Stromal cell of bone marrow (primary cell): ENCODE measurements around the gene ME3.

Experiments used
- DNase-seq: peaks from one replicate; pipeline ENCODE4 v3.0.0-alpha.2; 2012; ENCODE audit warnings: low read depth

Gene ME3

DNA sequence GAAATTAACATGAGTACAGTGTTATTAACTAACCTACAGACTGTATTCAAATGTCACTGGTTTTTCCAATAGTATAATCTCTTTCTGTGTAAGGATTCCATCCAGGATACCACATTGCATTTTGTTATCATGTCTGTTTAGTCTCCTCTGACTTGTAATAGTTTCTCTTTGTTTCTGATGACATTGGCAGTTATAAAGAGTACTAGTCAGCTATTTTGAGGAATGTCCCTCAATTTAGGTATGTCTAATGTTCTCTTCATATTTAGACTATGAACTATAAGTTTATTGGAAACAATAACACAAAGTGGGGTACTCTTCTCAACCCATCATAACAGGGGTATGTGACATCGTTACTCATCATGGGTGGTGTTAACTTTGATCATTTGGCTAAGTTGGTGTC lies 20.3 kb upstream of the ME3 start:
- no peak for DNase-seq

DNA sequence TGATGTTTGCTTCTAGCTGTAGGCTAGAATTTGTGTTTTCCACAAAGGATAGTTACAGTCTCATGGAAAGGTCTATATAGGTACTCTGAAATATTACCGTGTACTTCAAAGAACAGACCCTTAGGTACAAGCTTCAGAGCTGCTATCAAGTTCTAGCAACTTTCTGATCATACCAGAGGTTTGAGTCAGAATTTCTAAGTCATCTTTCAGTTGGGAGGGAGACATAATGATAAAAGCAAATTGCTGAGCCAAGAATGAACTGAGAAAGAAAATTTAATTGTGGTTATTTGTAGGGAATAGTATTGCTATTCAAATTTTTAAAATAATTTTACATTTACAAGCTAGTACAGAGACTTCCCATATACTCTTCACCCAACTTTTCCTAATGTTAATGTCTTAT lies 19.9 kb upstream of the ME3 start:
- DNase-seq = no peak

DNA sequence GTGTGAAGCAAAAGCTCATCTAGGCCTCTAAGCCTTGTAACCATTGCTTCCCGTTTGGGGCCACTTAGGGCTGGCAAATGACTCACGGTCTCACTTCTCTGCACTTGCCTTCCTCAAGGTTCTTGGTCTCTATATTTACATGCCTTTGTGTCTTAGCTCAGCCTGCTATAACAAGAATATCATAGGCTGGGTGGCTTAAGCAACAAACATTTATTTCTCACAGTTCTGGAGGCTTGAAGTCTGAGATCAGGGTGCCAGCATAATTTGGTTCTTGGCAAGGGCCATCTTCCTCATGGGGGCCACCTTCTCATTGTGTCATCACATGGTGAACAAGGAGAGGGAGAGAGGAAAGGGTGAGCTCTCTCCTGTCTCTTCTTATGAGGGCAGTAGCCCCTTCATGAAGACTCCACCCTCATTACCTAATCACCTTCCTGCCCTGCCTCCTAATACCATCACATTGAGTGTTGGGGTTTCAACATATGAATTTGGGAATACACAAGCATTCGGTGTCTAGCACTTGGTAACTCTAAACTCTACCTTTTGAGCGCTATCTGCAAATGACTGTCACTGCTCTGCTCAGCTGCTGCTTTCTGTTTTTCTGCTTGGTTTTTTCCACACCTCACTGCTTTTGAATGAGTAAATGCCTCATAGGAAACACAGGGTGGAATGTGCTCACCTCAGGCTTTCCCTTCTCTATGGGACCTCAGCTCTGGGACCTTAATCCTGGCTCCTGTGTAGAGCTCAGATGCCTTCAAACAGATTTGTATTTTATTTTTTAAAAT lies 16.2 kb upstream of the ME3 start:
- no peak for DNase-seq

DNA sequence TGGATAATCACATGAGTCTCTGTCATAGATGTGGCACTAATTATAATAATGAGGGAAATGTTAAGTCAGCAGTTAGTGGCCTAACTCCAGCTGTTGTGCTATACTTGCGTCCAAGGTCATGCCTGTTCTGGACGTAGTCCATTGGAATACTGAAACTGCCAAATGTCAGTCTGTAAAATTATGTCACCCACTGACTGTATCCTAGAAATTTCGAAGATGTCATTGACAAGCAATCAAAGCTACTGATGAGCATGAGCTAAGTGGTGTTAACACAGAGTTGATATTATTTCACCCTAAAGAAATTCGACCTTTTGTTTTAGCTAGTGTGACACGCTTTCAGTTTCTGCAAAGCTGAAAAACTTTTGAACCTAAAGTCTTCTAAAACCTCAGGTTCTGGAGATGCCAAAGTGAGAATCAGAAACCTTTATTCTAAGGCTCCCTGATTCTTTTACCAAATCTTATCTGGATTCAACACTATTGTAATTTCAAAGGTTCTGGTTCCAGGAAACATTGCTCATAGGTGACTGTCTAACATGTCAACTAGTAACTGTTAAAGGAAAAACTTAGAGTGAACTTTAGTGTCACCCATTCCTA lies 14.9 kb upstream of the ME3 start:
- no peak for DNase-seq

DNA sequence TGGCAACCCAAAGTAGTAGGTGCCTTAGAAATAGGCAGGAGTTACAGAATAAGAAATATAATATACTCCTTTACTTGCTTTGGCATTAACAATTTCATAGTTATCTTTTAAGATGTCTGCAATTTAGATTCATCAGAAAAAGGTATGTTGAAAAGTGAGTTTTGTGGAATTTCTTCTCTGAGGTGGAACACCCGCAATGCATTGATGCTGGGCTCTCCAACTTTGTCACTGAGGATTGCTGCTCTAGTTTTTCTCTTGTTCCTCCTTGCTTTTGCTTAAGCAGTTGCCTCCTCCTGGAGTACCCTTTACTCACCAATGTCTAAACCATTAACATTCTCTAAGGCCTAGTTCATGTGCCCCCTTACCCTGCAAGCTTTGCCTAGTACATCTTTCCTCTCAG lies 14.1 kb upstream of the ME3 start:
- no peak for DNase-seq

DNA sequence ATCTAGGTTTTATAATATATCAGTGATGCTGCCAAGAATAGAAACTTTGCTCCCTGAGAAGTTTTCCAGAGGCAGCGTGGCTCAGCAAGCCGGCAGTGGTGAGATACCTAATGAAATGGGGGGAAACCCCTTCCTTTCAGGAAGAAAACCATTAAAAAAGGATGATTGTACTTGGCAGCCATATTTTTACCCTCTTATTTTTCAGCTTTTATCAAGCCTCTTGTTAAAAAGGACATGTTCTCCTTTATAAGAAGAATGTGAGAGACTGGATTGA lies 9.0 kb upstream of the ME3 start:
- no peak for DNase-seq

DNA sequence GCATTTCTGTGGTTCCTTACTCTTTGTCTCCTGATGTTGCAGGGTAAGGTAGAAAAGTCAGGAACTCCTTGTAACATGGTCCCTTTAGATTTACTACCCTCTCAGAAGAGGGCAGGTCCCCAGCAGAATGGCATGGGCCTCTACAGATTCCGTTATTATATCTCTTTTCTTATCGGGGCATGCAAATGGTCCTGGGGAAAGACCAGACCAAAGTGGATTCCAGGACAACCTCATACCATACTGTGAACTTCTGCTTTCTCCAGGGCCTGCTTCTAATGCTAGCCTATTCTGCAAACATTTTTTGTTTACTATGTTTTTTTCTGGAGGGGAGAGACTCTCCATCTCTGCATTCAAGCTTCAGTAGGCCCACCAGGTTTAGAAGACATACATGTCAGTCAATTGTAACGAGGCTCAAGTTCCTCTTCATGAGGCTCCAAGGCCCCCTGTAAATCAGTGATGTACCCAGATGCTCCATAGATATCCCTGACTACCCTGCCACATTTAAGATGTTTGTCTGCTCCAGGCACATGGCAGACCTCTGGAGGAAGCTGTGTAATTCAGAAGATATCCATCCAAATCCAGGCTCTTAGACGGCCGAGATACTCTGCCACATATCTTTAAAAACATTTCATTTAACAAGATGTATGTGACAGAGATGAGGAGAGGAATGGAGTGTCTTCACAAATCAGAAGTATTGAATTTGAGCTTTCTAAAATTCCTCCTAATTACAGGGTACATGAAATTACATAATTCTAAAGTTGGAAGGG lies 8.5 kb upstream of the ME3 start:
- no peak for DNase-seq

DNA sequence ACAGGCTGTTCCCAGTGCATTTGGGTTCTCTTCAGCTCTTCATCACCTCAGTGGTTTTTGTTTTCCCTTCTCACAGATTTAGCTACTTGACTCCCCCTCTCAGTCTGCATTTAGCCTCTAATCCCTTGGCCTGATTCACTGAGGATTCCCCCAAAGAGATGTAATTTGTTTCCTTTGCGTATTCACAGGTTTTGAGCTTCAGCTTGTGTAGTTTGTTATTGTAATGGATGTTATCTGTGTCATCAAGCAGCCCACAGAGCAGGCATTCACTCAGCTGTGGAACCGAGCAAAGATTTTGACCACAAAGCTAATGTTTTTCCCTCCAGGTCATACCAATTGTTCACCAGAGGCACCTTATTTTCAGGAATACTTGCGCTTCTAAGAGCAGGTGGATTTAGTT lies 6.4 kb upstream of the ME3 start:
- no peak for DNase-seq

DNA sequence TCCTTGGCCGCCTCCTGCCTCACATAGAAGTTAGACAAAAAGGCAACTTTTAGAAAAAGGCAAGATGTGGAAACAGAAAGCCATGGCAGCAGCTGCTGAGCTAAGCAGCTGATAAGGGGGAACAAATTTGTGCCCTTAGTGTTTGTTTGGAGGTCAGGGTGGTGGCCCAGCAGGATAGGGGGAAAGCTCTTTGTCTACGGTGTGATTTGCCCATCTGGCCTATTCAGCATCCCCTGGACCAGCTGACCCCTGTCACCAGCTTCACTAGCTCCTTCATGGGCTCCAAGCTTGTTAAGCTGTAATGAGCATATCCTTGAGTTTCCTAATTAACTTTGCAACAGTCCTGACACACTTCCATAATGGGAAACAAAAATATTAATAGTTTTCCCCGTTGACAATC lies 5.9 kb upstream of the ME3 start:
- no peak for DNase-seq

DNA sequence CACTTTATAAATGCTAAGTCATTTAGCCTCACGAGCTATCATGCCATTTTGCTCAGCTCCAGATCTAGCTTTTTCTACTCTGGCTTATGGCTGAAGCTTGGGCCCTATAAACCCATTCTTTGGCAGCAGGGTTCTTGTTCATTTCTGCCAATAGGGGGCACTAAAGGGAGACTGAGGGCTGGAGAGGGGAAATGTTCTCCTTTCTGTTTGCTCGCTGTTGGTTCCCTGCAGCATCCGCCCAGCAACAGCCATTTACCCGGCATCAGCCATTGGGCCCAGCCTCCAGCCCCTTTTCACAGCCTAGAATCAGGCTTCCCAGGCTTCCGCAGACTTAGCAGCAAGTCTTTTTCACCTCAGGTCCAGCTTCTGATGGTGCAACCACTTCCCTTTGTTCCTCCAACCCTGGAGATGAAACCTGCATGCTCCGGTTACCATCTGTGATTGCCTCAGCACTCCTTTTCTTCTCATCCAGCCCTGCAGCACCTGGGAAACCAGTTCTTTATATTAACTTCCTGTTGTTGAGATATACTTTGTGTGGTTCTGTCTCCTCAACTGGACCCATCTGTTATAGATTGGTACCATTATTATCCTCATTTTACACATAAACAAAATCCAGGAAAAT lies 4.2 kb upstream of the ME3 start:
- no peak for DNase-seq

DNA sequence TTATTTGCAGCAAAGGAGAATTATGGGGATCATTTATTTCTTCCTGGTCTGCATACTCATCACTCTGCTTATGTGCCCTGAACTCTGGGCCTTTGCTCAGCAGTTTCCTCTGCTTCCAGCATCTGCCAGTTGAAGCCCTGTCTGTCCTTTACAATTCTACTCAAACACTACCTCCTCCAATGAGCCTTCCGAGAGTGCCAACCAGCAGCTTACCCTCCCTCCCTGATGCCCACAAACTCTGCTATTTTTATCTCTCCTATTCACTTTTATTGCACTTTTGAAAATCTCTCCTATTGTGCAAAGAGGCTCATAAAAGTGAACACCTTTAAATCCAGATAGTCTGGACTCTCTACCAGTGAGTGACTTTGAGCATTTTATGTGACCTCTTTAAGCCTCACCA lies 3.6 kb upstream of the ME3 start:
- DNase-seq = no peak

DNA sequence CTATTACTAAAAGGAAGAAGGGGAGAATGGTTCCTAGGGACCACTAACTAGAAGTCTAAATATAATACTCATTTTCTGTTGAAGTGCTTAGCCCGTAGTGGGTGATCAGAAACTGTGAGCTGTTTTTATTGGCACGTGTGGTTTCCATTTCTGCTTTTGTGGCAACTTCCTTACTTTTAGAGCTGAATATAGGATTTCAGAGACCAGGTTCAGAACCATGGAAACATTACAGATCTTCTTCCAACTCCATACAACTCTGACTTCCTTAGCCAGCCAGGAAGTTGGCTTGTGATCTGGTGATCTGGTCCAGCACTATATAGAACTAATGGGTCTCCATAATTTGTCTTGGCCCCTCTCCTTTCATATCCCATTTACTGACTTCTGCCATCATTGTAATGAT lies 2.6 kb upstream of the ME3 start:
- no peak for DNase-seq

DNA sequence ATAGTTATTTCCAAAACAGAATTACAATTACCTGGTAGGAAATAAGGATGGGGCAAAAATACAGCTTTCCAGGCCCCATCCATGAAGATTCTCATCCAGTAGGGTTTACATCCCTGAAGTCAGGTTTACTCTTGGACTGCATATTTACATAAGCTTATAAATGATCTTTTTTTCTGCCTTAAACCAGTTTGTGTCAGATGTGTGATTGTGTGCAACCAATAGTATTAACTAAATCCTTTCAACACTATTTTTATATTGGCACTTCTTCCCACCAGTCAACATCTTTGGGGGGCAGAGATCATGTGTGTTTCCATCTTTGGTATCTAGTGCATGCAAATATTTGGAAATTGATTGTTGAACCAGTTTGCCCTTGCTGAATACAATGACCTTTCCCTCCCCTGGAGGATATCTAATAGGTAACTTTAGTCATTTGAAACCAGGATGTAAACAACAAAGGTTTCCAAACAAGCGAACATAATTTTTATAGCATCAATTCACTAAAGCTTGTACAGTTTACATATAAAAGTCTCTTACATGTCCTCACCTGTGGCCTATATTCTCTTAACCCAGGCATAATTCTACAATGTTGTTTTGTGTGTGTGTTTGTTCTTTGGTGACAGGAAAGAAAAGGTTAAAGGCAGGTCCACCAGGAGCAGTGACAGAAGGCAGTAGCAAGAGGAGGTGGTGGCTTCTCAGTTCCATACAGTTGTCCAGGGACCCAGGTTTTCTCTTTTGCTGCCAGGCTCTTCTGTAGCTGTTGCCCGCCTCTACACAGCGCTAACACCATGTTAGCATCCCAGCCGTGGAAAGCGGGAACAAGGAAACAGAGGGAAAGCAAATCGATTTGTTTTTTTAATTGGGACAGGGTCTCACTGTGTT lies 1.7 kb upstream of the ME3 start:
- DNase-seq = no peak

DNA sequence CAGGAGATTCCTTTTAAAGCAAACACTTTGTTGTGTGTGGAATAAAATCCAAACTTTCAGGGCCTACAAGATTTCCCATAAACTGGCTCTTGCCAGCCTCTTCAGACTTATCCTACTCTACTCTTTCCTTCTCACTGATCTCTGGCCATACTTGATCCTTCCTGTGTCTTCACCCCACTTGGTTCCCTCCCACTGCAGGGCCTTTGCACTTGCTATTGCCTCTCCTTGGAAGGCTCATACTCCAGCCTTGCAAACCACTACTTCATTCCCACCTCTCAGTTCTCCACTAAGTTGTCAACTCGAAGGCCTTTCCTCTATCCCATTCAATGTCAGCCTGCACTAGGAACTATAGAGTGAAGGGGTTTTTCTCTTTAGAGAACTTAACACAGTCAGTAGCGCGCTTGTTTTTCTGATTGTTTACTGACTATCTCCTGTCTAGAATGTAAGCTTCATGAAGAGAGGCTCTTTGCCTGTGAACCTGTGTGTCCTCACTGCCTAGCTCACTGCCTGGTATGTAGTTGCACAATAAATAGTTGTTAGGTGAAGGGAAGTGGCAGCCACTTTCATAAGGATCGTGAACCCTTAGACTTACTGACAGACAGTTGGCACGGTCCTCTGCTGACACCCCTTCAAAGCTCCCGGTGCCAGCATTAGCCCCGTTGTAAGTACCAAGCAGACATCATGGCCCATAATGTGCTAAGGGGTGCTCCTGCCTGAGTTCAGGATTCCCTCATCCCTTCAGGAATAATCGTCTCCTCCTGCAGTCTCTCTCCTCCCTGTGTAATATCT lies 833 bp upstream of the ME3 start:
- no peak for DNase-seq

DNA sequence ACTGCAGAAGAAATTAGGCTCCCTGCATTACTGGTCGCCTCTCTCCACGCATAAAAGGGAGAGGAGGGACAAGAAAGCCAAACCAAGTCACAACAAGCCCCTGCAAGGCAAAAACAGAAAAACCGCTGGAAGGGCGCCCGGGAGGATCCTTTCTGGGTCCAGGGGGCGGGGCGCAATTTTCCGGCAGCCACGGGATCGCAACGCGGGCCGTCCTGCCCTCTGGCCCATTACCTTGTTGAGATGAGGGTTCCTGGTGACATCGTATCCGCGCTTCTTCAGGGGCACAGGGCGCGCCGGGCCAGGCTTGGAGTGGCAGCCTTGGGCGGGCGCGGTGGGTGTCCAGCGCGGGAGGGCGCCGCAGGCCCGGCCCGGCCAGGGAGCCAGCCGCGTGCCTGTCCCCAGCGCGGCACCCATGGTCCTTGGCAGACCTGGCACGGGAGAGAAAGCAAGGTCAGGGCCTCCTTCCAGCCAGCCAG lies 847 bp downstream of the ME3 start:
- DNase-seq = no peak

DNA sequence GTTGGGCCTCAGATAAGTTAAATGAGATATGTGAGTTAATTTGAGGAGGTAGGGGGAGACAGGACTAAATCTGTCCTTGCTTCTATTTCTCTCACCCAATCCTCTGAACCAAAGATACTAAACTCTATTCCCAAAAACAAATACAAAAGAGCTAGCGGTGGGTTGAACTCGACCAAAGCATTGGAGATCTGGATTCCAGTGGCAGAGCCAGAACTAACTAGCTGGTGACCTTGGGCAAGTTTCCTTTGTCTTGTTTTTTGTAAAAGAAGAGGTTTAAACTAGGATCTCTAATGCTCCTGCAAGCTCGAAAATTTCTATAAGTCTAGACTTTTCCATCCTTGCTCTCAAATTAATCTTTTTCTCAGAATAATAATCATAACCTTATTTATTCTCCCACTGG lies 1.5 kb downstream of the ME3 start:
- DNase-seq = no peak

DNA sequence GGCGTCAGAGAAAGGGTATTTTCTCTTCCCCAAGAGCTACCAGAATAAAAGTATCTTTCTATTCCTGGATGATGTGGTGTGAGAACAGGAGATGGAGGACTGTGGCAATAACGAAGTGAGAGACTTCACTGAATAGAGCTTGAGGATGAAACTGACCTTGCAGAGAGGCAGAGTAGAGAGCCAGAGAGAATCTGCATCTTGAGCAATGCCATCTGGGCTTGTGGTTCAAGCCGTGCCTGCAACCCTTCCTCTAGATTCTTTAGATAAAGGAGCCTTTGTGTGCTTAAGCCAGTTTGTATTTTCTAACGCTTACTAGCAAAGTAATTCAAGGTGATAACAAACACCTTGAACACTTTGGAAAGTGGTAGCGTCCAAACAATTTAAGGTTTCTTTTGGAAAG lies 2.2 kb downstream of the ME3 start:
- DNase-seq = no peak

DNA sequence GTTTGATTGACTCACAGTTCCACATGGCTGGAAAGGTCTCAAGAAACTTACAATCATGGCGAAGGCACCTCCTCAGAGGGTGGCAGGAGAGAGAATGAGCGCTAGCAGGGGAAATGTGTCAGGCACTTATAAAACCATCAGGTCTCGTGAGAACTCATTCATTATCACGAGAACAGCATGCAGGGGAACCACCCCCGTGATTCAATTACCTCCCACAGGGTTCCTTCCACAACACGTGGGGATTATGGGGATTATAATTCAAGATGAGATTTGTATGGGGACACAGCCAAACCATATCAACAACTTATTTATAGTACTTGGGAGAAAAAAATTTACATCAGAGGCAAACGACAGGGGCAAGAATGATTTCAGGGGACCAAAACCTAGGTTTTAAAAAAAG lies 3.0 kb downstream of the ME3 start:
- DNase-seq = no peak

DNA sequence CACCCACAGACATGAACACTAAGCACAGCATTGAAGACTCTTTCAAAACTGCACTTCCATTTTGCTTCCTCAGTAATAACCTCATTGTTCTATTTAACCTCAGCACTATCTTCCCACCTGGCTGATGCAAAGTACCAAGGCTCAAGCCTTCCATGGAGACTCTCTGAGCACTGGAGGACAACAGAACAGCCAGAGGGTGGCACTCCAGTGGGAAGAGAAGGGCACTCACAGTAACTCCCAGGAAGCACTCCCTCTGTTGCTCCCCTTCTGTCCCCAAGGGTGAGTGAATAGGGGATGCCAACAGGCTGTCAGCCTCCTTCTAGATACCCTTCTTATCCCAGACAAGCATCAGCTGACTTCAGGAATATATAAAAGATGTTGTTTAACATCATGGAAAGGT lies 3.5 kb downstream of the ME3 start:
- no peak for DNase-seq

DNA sequence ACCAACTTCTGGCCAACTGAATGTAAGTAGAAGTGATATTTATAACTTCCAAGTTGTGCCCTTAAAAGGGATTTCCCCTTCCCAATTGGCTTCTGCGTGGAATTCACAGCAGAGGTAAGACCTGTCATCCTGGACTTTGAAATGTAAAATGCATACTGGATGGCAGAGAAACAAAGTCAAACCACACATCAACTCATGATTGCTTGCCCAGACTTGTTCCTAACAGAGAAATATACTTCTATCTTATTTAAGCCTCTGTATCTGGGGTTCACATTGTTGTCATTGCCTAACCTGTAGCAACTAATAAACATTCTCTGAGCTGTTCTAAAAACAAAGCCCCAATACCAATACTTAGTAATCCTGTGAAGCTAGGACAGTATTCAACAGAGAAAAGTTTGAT lies 6.2 kb downstream of the ME3 start:
- no peak for DNase-seq

DNA sequence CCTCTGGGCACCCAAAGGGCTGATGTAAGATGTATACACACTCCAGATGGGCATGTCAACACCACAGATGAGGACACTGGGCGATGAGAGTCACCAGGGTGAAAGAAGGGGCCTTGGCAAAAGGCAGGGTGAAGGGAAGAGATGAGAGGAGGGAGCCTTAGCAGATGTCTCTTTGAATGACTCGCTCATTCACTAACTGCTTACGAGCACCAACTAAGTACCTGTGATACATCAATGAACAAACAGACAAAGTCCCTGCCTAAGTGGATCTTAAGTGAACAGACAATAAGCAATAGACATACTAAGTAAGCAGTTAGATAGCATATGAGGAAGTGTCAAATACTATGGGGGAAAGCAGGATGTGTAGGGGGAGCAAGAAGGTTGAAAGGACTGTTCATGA lies 7.5 kb downstream of the ME3 start:
- DNase-seq = no peak
